ENCODE data around the gene FSHR.

GRCh38 chr2:48914477-48915089 is 239.7 kb downstream of the FSHR start:
- no peak for TF ChIP-seq POLR2A (IDR thresholded peaks at IDR 0.05; ENCODE audit: extremely low read depth, insufficient read length)
- TF ChIP-seq CTCF (IDR thresholded peaks at IDR 0.05; ENCODE audit: low read depth, low read length) = no peak
- no peak for TF ChIP-seq MAX (IDR thresholded peaks at IDR 0.05; ENCODE audit: low read depth, low read length)
- no peak for TF ChIP-seq MYC (IDR thresholded peaks at IDR 0.05; ENCODE audit: low read depth, low read length)
